Liver (tissue), 3 donors: Measurements from ENCODE around the gene SNRK.

Experiments used
- CTCF ChIP-seq: fragments of 150-350 bp; IDR thresholded peaks from 2 replicates; pipeline ENCODE4 v1.5.1; 2017; ENCODE audit warnings: improper control_type of control experiment, low read depth, low read length; ENCODE audit not compliant: missing input control
- EGR1 ChIP-seq, 2 donors: IDR thresholded peaks; 2 replicates each; pipeline ENCODE4 v1.6.1; 2016 to 2018; ENCODE audit warnings: antibody characterized with exemption in 2 of 2, low read depth in 2 of 2
- MAX ChIP-seq: IDR thresholded peaks from 2 replicates; pipeline ENCODE4 v1.6.1; 2016; ENCODE audit warnings: antibody characterized with exemption
- TAF1 ChIP-seq: conservative IDR thresholded peaks from 2 replicates; pipeline ENCODE4 v1.6.1; 2016; ENCODE audit warnings: antibody characterized with exemption, mild to moderate bottlenecking
- TF ChIP-seq, protein P1 (sequence below): IDR thresholded peaks from 2 replicates; pipeline ENCODE4 v1.6.1; 2016; ENCODE audit warnings: antibody characterized with exemption, mild to moderate bottlenecking
- TF ChIP-seq, protein P2 (sequence below): IDR thresholded peaks from 2 replicates; pipeline ENCODE4 v1.6.1; 2016; ENCODE audit warnings: antibody characterized with exemption
- donor health status: healthy.
- donor health status: healthy.

- TF ChIP-seq MAX (no peak), CTCF (no peak), TAF1 (peak; percentile 33), EGR1 (IDR thresholded peaks at IDR 0.05; ENCODE audit: low read depth in 2 of 2) (no peak)
- TF ChIP-seq, protein P1, sequence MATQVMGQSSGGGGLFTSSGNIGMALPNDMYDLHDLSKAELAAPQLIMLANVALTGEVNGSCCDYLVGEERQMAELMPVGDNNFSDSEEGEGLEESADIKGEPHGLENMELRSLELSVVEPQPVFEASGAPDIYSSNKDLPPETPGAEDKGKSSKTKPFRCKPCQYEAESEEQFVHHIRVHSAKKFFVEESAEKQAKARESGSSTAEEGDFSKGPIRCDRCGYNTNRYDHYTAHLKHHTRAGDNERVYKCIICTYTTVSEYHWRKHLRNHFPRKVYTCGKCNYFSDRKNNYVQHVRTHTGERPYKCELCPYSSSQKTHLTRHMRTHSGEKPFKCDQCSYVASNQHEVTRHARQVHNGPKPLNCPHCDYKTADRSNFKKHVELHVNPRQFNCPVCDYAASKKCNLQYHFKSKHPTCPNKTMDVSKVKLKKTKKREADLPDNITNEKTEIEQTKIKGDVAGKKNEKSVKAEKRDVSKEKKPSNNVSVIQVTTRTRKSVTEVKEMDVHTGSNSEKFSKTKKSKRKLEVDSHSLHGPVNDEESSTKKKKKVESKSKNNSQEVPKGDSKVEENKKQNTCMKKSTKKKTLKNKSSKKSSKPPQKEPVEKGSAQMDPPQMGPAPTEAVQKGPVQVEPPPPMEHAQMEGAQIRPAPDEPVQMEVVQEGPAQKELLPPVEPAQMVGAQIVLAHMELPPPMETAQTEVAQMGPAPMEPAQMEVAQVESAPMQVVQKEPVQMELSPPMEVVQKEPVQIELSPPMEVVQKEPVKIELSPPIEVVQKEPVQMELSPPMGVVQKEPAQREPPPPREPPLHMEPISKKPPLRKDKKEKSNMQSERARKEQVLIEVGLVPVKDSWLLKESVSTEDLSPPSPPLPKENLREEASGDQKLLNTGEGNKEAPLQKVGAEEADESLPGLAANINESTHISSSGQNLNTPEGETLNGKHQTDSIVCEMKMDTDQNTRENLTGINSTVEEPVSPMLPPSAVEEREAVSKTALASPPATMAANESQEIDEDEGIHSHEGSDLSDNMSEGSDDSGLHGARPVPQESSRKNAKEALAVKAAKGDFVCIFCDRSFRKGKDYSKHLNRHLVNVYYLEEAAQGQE, result no peak
- TF ChIP-seq, protein P2, sequence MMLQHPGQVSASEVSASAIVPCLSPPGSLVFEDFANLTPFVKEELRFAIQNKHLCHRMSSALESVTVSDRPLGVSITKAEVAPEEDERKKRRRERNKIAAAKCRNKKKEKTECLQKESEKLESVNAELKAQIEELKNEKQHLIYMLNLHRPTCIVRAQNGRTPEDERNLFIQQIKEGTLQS, result no peak
Observed at GRCh38 chr3:43246976-43247375, 39.4 kb upstream of the SNRK start.
